HG03060 (cell line): ENCODE results near the gene TRPM2.
"Not testable (repeated sequence)": the region's sequence is repeated elsewhere in the genome, so short reads cannot be mapped to it uniquely, and the experiment has no call there.

Experiments used
- ATAC-seq: cut with Tn5 transposase; IDR thresholded peaks from one replicate; pipeline ENCODE4 v1.9.1; 2021; ENCODE audit warnings: low read depth, moderate number of reproducible peaks; ENCODE audit not compliant: unreplicated experiment

Gene TRPM2

GRCh38 chr21:44391345-44392091 is 38.1 kb downstream of the TRPM2 start:
- no peak for ATAC-seq

- no peak for ATAC-seq
These were observed 38.8 kb downstream of the TRPM2 start for GRCh38 chr21:44392185-44392584.

- ATAC-seq, result no peak
These were observed 39.5 kb downstream of the TRPM2 start for GRCh38 chr21:44392916-44393315.

GRCh38 chr21:44394733-44395132 is 41.3 kb downstream of the TRPM2 start:
- ATAC-seq, result no peak

GRCh38 chr21:44395260-44395659 is 41.8 kb downstream of the TRPM2 start:
- no peak for ATAC-seq

- ATAC-seq, result not testable (repeated sequence)
These were observed 43.4 kb downstream of the TRPM2 start for GRCh38 chr21:44396803-44397202.

GRCh38 chr21:44397431-44398031 is 44.1 kb downstream of the TRPM2 start:
- ATAC-seq, result no peak

GRCh38 chr21:44398499-44398898 is 45.1 kb downstream of the TRPM2 start:
- ATAC-seq, result no peak

GRCh38 chr21:44399151-44399954 is 45.9 kb downstream of the TRPM2 start:
- ATAC-seq, result no peak

- no peak for ATAC-seq
These were observed 46.8 kb downstream of the TRPM2 start for GRCh38 chr21:44399955-44400790.

GRCh38 chr21:44400791-44401385 is 47.5 kb downstream of the TRPM2 start:
- no peak for ATAC-seq

GRCh38 chr21:44401386-44402160 is 48.2 kb downstream of the TRPM2 start:
- ATAC-seq, result no peak

- no peak for ATAC-seq
These were observed 49.1 kb downstream of the TRPM2 start for GRCh38 chr21:44402323-44403105.

- ATAC-seq, result no peak
These were observed 49.9 kb downstream of the TRPM2 start for GRCh38 chr21:44403106-44404020.

GRCh38 chr21:44404482-44404881 is 51.1 kb downstream of the TRPM2 start:
- not testable (repeated sequence) for ATAC-seq

- ATAC-seq, result no peak
These were observed 51.9 kb downstream of the TRPM2 start for GRCh38 chr21:44405091-44405947.
